NCI-H1092 treated with DMSO at 0.1 percent for 48 hours (cell line): Measurements from ENCODE around the gene RALGPS1.
A peak's percentile ranks its signal among the peaks of the same experiment; 100 is the strongest.

Source experiments
- DNase-seq: peaks from one replicate; lab custom pipeline; 2025; lab: John Stamatoyannopoulos, UW

The RALGPS1 gene

DNA sequence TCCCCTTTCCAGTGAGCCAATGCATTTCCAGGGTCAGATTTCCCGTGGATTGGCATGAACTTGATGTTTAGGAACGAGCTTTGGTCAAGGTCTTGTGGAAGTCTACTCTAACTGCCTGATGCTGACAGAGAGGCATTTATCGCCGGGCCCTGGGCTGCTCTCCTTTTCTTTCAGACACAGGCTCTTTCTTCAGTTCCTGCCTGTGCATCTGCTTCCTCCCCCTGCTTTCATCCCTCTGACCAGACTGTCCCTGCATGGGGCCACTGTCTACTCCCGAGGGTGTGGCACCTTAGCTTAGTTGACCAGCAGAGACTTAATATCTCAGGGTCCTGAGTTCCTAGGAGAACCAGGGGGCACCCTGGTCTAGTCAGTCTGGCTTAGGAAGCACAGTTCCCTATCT, 41.2 kb downstream of the RALGPS1 start:
- no peak for DNase-seq

DNA sequence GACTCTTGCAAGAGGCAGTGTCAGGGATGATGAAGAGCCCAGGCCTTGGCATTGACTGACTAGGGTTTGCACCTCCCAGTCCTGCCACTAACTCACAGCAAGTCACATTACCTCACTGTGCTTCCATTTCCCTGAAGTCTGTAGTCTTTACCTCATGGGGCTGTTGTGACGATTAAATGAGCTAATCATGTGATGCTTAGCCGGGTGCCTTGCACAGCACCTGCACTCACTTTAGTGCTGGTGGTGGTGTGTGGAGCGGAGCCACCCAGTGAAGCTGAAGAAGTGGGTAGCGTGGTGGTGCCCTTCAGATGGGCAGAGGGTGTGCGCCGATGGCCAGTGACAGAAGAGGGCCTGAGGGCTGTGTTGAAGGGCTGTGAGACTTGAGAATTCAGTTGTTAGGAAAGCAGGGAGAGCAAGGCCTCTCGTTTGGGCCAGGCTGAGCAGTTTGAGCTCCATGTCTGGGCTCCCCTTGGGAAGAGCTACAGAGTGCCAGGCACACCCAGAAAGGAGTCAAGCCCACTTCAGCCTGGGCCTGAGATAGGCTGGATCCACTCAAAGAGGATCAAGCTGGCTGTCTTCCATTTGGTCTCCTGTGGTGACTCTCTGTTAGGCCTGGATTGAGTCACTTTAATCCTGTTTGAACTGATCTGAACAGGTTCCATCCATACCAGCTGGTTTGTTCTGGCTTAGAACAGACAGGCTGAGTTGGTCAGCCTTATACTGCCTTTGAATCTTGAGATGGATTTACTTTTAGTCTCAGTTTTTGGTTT, 42.5 kb downstream of the RALGPS1 start:
- DNase-seq: peak; percentile 11

- DNase-seq: no peak
These were observed 43.1 kb downstream of the RALGPS1 start for GRCh38 chr9:126957687-126958053.

DNA sequence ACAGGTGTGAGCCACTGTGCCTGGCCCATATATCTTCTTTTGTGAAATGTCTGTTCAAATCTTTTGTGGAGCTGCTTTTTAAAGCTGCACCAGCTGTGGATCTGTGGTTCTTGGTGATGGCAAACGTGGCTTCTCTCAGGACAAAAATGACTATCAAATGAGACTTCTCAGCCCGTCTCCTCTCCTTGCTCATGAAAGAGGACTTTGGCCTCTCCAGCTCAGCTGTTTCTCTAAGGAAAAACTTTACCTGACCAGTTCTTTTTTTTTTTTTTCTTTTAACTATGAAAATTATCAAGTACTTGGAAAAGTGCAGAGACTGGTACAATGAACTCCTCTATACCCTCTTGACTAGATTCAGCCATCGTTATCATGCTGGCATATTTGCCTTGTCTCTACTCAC, 44.8 kb downstream of the RALGPS1 start:
- DNase-seq: no peak

DNA sequence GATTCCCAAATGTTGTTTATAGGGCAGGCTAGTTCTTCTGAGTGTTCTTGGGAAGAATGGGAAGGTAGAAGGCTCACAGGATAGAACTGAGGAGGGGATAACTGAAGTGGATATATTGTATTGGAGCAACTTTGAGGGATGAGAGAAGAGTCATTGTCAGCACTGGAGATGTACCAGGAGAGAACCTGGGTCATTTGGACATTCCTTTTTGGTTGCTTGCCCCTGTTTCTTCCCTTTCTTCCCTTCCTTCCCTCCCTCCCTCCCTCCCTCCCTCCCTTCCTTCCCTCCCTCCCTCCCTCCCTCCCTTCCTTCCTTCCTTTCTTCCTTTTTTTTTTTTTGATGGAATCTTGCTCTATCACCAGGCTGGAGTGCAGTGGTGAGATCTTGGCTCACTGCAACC, 45.3 kb downstream of the RALGPS1 start:
- no peak for DNase-seq

- no peak for DNase-seq
These were observed 47.8 kb downstream of the RALGPS1 start for GRCh38 chr9:126962336-126962735.

GRCh38 chr9:126965077-126965476, 50.5 kb downstream of the RALGPS1 start:
- DNase-seq: no peak

DNA sequence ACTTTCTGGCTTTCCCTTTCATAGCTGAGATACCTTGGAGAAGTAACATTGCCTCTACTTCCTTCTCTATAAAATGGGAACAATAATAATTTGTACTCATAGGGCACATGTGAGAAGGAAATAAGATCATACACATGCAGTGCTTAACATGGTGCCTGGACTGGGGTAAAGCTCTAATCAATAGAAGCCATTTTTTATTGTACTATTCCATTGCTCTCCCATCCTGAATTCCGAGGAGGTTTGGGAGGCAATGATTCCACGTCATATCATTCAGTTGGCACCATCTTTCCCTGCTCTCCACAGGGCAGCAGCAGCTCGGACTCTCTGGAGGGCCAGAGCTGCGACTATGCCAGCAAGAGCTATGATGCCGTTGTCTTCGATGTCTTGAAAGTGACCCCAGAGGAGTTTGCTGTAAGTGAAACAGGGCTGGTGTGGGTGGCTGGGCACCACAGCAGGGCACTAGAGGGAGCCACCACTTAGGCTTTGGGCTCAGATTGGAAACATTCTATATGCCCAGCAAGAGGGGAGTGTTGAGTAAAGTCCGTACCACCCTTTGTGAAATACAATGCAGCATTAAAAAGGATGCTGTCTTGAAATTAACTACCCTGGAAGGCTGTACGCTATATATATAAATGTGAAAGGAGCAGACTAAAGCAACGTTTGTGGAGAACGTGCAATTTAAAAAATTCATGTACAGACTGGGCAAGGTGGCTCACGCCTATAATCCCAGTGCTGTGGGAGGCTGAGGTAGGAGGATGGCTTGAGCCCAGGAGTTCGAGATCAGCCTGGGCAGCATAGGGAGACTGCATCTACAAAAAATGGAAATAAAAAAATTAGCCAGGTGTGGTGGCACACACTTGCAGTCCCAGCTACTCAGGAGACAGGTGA, 51.2 kb downstream of the RALGPS1 start:
- peak; percentile 11 for DNase-seq

- no peak for DNase-seq
These were observed 56.7 kb downstream of the RALGPS1 start for GRCh38 chr9:126971261-126971660.

DNA sequence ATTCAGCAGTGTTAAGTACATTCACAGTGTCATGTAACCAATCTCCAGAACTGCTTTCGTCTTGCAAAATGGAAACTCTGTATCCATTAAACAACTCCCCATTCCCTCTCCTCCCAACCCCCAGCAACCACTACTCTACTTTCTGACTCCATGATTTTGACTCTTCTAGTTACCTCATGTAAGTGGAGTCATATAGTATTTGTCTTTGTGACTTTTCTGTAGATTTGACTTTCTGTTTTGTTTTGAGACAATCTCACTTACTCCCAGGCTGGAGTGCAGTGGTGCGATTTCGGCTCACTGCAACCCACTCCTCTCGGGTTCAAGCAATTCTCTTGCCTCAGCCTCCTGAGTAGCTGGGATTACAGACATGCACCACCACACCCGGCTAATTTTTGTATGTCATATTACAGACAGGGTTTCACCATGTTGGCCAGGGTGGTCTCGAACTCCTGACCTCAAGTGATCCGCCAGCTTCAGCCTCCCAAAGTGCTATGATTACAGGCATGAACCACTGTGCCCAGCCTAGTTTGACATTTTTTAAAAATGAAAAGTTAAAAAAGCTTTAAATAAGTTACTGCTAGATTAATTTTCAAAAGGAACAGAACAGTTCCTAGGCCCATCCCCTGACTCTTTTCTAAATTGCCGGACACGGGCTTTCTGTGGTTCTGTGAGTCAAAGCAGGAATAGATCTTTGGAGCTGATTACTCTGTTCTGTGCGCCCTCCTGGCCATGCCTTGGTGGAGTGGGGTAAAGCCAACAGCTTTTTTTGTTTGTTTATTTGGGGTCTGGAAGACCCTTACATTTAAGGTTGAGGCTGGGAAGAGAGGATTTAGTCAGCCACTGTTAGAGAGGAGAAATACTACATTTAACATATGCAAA, 59.3 kb downstream of the RALGPS1 start:
- DNase-seq: no peak

DNA sequence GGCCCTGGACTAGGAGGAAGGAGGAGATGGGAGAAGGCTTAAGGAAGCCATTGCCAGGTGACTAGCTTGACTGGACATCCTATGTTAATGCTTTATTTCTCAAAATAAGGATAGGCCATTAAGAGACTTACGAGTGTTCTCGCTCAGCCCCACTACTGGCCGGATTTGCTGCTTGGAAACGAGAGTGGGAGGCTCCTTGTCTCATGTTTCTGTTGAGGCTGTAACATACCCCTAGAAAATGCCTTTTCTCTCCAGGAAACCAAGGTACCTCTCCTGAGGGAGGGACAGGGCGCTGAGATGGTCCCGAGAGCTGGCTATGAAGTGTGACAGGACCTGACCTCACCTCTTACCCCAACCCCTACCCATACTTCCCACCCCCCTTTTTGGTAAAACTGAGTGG, 60.0 kb downstream of the RALGPS1 start:
- no peak for DNase-seq

DNA sequence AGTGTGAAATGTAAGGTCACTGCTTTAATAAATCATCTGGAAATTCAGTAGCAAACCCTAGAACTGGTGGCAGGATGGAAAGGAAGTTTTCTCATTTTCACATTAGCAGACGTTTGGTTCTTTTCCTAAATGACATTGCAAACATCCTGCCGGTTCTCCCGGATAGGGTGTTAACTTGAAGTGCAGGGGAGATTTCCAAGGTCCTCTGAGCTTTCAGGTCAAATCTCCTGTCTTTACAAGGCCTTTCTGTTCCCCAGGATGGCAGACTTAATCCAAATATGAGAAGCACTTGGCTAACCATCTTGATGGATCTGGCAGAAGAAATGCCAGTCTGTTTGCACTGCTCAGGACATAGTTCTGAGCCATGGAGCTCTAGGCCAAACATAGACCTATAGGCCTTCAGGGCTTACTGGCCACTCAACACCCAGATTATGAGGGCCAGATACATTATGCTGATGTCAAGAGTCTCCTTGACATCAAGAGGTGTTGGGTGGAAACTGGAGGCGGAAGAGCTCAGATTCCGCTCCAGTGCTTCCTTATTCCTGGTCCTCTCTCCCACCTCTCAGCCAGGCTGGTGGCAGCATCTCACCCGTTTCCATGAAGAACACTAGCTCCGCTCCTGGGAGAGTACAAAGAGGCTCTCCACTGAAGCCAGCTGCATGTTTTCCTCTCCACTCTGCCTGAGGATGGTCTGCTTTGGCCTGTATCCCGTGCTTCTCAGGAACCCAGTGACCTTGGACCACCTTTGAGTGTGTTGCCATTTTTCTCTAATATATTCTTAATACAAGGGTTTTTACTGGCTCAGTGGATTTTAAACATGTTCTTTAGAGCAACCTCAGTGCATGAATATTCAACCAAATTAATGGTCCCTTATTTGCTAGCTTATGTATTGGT, 61.0 kb downstream of the RALGPS1 start:
- DNase-seq: no peak

GRCh38 chr9:126979461-126979860, 64.9 kb downstream of the RALGPS1 start:
- DNase-seq: peak; percentile 7

GRCh38 chr9:126980231-126980630, 65.6 kb downstream of the RALGPS1 start:
- no peak for DNase-seq

DNA sequence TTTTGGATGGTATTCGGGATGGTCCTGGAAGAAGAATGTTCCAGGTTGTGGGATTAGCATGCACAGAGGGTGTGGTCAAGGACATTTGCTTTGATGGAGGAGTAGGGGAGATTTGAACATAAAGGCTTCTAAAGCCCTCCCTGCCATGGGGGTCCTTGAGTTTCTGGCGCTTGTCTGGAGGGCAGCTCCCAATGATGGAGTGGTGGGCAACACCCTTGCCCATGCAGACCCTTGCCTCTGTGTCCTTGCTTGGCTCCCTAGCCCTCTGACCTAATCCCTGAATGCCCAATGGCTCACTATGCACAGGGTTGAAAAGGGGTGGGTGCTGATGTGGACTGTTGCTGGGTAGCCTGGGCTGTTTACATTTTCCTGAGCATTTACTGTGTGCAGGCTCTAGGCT, 66.6 kb downstream of the RALGPS1 start:
- DNase-seq: no peak

DNA sequence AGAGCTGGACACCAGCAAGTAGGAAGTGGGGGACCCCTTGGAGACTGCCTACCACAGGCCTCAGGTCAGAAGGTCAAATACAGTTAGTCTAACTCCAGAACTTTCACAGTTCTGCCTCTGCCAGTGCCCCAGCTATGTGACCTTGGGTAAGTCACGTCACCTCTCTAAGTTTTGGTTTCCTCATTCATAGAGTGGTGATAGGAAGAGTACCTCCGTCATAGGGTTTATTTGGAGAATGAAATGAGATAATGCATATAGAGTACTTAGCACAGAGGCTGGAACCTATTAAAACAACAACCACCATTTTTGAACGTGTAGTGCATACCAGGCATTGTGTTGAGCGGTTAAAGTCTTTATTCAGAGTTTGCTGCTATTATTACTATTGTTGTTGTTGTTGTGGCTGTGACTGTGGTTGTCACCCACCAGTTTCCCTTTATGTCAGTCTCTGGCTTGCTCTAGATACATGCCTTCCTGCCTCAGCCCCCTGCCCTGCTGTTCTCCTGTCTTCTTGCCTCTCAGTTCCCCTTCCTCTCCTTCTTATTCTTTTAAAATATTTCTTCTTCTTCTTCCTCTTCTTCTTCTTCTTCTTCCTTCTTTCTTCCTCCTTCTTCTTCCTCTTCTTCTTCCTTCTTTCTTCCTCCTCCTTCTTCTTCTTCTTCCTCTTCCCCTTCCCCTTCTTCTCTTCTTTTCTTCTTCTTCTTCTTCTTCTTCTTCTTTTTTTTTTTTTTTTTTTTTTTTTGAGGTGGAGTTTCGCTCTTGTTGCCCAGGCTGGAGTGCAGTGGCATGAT, 67.8 kb downstream of the RALGPS1 start:
- no peak for DNase-seq

DNA sequence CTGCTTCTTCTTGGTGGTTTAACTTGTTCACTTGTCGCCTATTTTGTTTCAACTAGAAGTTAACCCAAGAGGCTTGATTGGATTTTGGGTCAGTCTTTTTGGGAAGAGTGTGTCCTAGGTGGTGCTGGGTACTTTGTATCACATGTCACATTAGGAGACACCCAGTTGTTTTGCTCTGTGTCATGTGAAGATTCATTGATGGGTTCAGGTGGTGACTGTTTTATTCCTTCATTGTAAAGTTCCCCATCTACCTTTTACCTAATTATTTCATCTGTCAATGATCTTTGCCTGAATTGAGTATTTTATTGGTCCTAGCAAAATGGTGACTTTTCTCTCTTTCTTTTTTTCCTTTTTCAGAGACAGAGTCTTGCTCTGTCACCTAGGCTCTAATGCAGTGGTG, 69.2 kb downstream of the RALGPS1 start:
- DNase-seq: no peak

DNA sequence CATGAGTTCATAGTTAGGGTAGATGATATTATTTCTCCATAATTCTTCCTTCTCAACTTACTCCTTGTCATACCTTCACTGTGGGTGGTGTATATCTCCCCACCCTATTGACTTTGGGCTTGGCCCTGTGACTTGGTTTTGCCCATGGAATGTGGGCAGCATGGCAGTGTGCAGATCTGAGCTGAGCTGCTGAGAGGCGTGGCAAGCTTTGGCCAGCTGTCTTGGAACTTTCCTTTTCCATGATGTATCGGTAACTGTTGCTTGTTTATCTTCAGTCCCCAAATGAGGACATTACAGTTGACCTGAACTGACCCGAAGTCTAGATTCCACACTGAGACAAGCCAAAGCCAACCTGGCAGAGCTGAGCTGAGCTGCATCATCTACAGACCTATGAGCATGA, 70.4 kb downstream of the RALGPS1 start:
- DNase-seq: no peak

- DNase-seq: peak; percentile 45
These were observed 71.4 kb downstream of the RALGPS1 start for GRCh38 chr9:126985870-126986498.

GRCh38 chr9:126986506-126986951, 71.9 kb downstream of the RALGPS1 start:
- no peak for DNase-seq
